Naive thymus-derived CD4-positive, alpha-beta T cell (primary cell): ENCODE data around the gene CCDC50. TPM values are rescaled to one million over a fixed set of nuclear protein-coding genes. Genes with fewer than 3 reads are reported as not detected.

ENCODE experiments used
- ATAC-seq: fragments of 150-1000 bp; cut with Tn5 transposase; 2 replicates; pipeline ENCODE4 v1.10.0; 2021; ENCODE audit warnings: mild to moderate bottlenecking, moderate library complexity
- CTCF ChIA-PET: fragments of 350-600 bp; sonication (Branson Sonifier 250); formaldehyde crosslinking; loops from one replicate; lab custom pipeline; 2021; ENCODE audit warnings: antibody characterized with exemption; lab: Charles Lee
- POLR2A ChIA-PET: fragments of 350-600 bp; sonication (Branson Sonifier 250); formaldehyde crosslinking; loops from one replicate; lab custom pipeline; 2021; ENCODE audit warnings: antibody characterized with exemption, inconsistent platforms; lab: Charles Lee
- DNase-seq, 9 donors: peaks; one replicate each; pipeline versions ENCODE4 v3.0.0 to v3.0.0-alpha.2; 2020 to 2022; ENCODE audit warnings: mixed read lengths in 1 of 9
- H3K27ac ChIP-seq: one replicate; pipeline ENCODE4 v1.7.0; 2013; ENCODE audit warnings: mild to moderate bottlenecking, low read depth, low read length, moderate library complexity
- H3K27me3 ChIP-seq, 2 donors: one replicate each; pipeline ENCODE4 v1.7.0; 2013; ENCODE audit warnings: low read length in 2 of 2, mild to moderate bottlenecking in 2 of 2, moderate library complexity in 2 of 2; ENCODE audit not compliant: control insufficient read depth in 2 of 2, insufficient read depth in 2 of 2
- H3K36me3 ChIP-seq, 3 experiments: 1 replicate in 2 of 3; 2 replicates in 1 of 3; pipeline ENCODE4 v1.7.0; 2013; ENCODE audit warnings: low read length in 3 of 3, mild to moderate bottlenecking in 3 of 3, moderate library complexity in 1 of 3; ENCODE audit not compliant: insufficient read depth in 3 of 3, control insufficient read depth in 2 of 3
- H3K4me1 ChIP-seq, 2 donors: one replicate each; pipeline ENCODE4 v1.7.0; 2013; ENCODE audit warnings: low read length in 2 of 2, mild to moderate bottlenecking in 2 of 2, moderate library complexity in 1 of 2; ENCODE audit not compliant: control insufficient read depth in 2 of 2, insufficient read depth in 2 of 2
- H3K4me3 ChIP-seq: 2 replicates; pipeline ENCODE4 v1.7.0; 2013; ENCODE audit warnings: mild to moderate bottlenecking, low read length
- H3K9me3 ChIP-seq, 3 experiments: 1 replicate in 2 of 3; 2 replicates in 1 of 3; pipeline ENCODE4 v1.7.0; 2013; ENCODE audit warnings: low read length in 3 of 3; ENCODE audit not compliant: control insufficient read depth in 2 of 3
- H3K27ac Mint-ChIP-seq, 9 donors: one replicate each; pipeline ENCODE4 v1.8.0; 2020 to 2022; ENCODE audit warnings: mixed read lengths in 9 of 9, mild to moderate bottlenecking in 8 of 9, moderate library complexity in 5 of 9, inconsistent platforms in 2 of 9
- H3K27me3 Mint-ChIP-seq, 5 donors: one replicate each; pipeline ENCODE4 v1.8.0; 2021 to 2022; ENCODE audit warnings: mixed read lengths in 5 of 5, mild to moderate bottlenecking in 1 of 5
- H3K36me3 Mint-ChIP-seq, 5 donors: one replicate each; pipeline ENCODE4 v1.8.0; 2020 to 2022; ENCODE audit warnings: mixed read lengths in 5 of 5, mild to moderate bottlenecking in 3 of 5, inconsistent platforms in 1 of 5
- H3K4me1 Mint-ChIP-seq, 7 donors: one replicate each; pipeline ENCODE4 v1.8.0; 2020 to 2022; ENCODE audit warnings: mixed read lengths in 7 of 7, mild to moderate bottlenecking in 3 of 7, inconsistent platforms in 1 of 7
- H3K4me3 Mint-ChIP-seq, 10 donors: one replicate each; pipeline ENCODE4 v1.8.0; 2020 to 2022; ENCODE audit warnings: mild to moderate bottlenecking in 10 of 10, mixed read lengths in 10 of 10, moderate library complexity in 6 of 10, inconsistent platforms in 2 of 10
- H3K9me3 Mint-ChIP-seq, 11 donors: one replicate each; pipeline ENCODE4 v1.8.0; 2020 to 2022; ENCODE audit warnings: mixed read lengths in 11 of 11, mild to moderate bottlenecking in 4 of 11, inconsistent platforms in 1 of 11, moderate library complexity in 1 of 11
- intact Hi-C, 2 donors: fragments of 100-400 bp; cut with micrococcal nuclease; formaldehyde crosslinking; loops; one replicate each; pipeline ENCODE4 v1.15.1; 2023
- polyA plus RNA-seq, 2 donors: library from polyadenylated mRNA; unstranded; fragments of 300-500 nt; fragmentation: Illumina TruSeq; gene quantifications; one replicate each; pipeline ENCODE4 v1.2.3, GENCODE V29; 2021
- total RNA-seq, 6 experiments: library from RNA in 5 of 6; stranded (reverse) in 5 of 6; gene quantifications; 1 replicate in 5 of 6; 2 replicates in 1 of 6; pipeline ENCODE4 v1.2.3 and lab custom pipeline; 2021 to 2026

CCDC50 gene, protein sequence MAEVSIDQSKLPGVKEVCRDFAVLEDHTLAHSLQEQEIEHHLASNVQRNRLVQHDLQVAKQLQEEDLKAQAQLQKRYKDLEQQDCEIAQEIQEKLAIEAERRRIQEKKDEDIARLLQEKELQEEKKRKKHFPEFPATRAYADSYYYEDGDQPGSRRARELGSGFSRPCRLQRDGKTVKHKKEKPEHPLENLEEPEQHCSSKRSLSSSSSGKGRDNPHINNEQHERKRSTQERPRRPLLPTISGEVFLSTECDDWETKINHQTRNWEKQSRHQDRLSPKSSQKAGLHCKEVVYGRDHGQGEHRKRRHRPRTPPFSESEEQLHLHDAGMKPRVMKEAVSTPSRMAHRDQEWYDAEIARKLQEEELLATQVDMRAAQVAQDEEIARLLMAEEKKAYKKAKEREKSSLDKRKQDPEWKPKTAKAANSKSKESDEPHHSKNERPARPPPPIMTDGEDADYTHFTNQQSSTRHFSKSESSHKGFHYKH
- total RNA-seq: 10 to 100 TPM in 2 of 5 experiments, 1 to 10 TPM in 2, under 1 TPM in 1; 0.92 to 17.9 (median 6.2) TPM
- polyA plus RNA-seq: 1 to 10 TPM in 1 of 2 donors, under 1 TPM in 1; 0.92 to 1.5 TPM
- total RNA-seq (lab: John Stamatoyannopoulos, UW): 6.2 reads per million, percentile 27 among the genes with 10 or more reads in this experiment

- no peaks in the 10 kb centered on the region for H3K27me3 ChIP-seq
- H3K36me3 ChIP-seq: no peaks in the 10 kb centered on the region
- H3K4me3 Mint-ChIP-seq: peak within 1 kb of the TSS; percentile 47 to 82 (median 76)
- DNase-seq: peak in 7 of 9 donors; percentile 3 to 56 (median 19)
- H3K36me3 Mint-ChIP-seq: peaks cover 0 to 15% (median 0%) of the 10 kb centered on the region in 5 donors
- CTCF ChIA-PET: no interaction called here
- peak within 1 kb of the TSS; percentile 32 for H3K4me3 ChIP-seq
- POLR2A ChIA-PET: no interaction called here
- intact Hi-C loops: loop anchor here in 1 of 2 donors (1.0 to 5.0 kb wide), 3 partner anchors 7 to 712 kb away; no protein-coding TSS in a partner anchor
- H3K4me1 ChIP-seq: no peaks in the 10 kb centered on the region
- H3K4me1 Mint-ChIP-seq: peaks cover 0 to 21% (median 13%) of the 10 kb centered on the region in 7 donors
- H3K27ac ChIP-seq: peak within 1 kb of the TSS; percentile 44
- peaks cover 22 to 41% (median 31%) of the 10 kb centered on the region in 5 donors for H3K27me3 Mint-ChIP-seq
- peak within 1 kb of the TSS in 4 of 9 donors; percentile 53 to 80 (median 72) for H3K27ac Mint-ChIP-seq
- peak; percentile 70 for ATAC-seq
- no peaks in the 10 kb centered on the region for H3K9me3 ChIP-seq
- H3K9me3 Mint-ChIP-seq: peaks cover 0 to 12% (median 0%) of the 10 kb centered on the region in 11 donors
Observed at GRCh38 chr3:191328962-191329653, at the start of gene CCDC50. CCDC50 (plus strand) TSS chr3:191329394; CDS start chr3:191329675, 281 bp downstream.

GRCh38 chr3:191280111-191280510, 49.1 kb upstream of the CCDC50 start:
- Mint-ChIP-seq H3K4me1 (no peaks in the 10 kb centered on the region), H3K36me3 (no peaks in the 10 kb centered on the region), H3K4me3 (no peak overlapping the region), H3K9me3 (peaks cover 0 to 3% (median 0%) of the 10 kb centered on the region in 11 donors), H3K27ac (no peak overlapping the region), H3K27me3 (no peaks in the 10 kb centered on the region)
- CTCF ChIA-PET: no interaction called here
- Histone ChIP-seq H3K4me1 (no peaks in the 10 kb centered on the region), H3K27me3 (no peaks in the 10 kb centered on the region), H3K36me3 (no peaks in the 10 kb centered on the region), H3K4me3 (no peak overlapping the region), H3K27ac (no peak overlapping the region), H3K9me3 (no peaks in the 10 kb centered on the region)
- DNase-seq (no peak), ATAC-seq (no peak)
- POLR2A ChIA-PET: no interaction called here
- intact Hi-C loops: no loop called here

- POLR2A ChIA-PET: no interaction called here
- intact Hi-C loops: no loop called here
- no peak for DNase-seq
- Histone ChIP-seq H3K4me1 (no peaks in the 10 kb centered on the region), H3K36me3 (no peaks in the 10 kb centered on the region), H3K9me3 (no peaks in the 10 kb centered on the region), H3K27me3 (no peaks in the 10 kb centered on the region), H3K4me3 (no peak overlapping the region), H3K27ac (no peak overlapping the region)
- H3K9me3 Mint-ChIP-seq: peaks cover 0 to 6% (median 0%) of the 10 kb centered on the region in 11 donors
- no peak overlapping the region for H3K4me3 Mint-ChIP-seq
- CTCF ChIA-PET: no interaction called here
- H3K27me3 Mint-ChIP-seq: no peaks in the 10 kb centered on the region
- ATAC-seq: no peak
- no peaks in the 10 kb centered on the region for H3K36me3 Mint-ChIP-seq
- no peaks in the 10 kb centered on the region for H3K4me1 Mint-ChIP-seq
- no peak overlapping the region for H3K27ac Mint-ChIP-seq
Observed at GRCh38 chr3:191280882-191281281, 48.3 kb upstream of the CCDC50 start.

- Histone ChIP-seq H3K36me3 (no peaks in the 10 kb centered on the region), H3K27me3 (no peaks in the 10 kb centered on the region), H3K4me3 (no peak overlapping the region), H3K4me1 (no peaks in the 10 kb centered on the region), H3K9me3 (no peaks in the 10 kb centered on the region), H3K27ac (no peak overlapping the region)
- POLR2A ChIA-PET: no interaction called here
- H3K9me3 Mint-ChIP-seq: peaks cover 0 to 8% (median 2%) of the 10 kb centered on the region in 11 donors
- no peaks in the 10 kb centered on the region for H3K36me3 Mint-ChIP-seq
- CTCF ChIA-PET: no interaction called here
- no peaks in the 10 kb centered on the region for H3K4me1 Mint-ChIP-seq
- DNase-seq (no peak), ATAC-seq (no peak)
- intact Hi-C loops: no loop called here
- no peaks in the 10 kb centered on the region for H3K27me3 Mint-ChIP-seq
- H3K27ac Mint-ChIP-seq: no peak overlapping the region
- no peak overlapping the region for H3K4me3 Mint-ChIP-seq
Observed at GRCh38 chr3:191282251-191283185, 46.7 kb upstream of the CCDC50 start.

DNA sequence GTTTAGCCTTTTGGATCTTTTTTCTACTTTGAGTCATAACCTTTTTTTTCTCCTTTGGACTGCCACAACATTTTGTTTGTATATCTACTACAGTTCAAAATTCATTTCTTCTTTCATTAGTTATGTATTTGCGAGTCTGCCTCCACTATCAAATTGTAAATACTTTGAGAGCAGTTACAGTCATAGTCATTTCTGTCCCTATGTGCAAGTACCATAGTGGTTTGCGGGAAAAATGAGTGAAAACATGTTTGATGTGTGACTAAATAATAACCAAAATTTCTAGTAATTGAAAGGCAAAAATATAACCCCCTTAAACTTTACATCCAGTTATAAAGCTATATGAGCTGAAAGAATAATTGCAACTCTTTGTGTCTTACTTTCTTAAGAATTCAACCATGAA, 45.8 kb upstream of the CCDC50 start:
- no peaks in the 10 kb centered on the region for H3K4me1 Mint-ChIP-seq
- no peaks in the 10 kb centered on the region for H3K9me3 ChIP-seq
- no peaks in the 10 kb centered on the region for H3K36me3 ChIP-seq
- ChIA-PET CTCF (no interaction called here), POLR2A (no interaction called here)
- H3K4me1 ChIP-seq: no peaks in the 10 kb centered on the region
- ATAC-seq (no peak), DNase-seq (no peak)
- intact Hi-C loops: no loop called here
- H3K9me3 Mint-ChIP-seq: peaks cover 0 to 8% (median 2%) of the 10 kb centered on the region in 11 donors
- no peak overlapping the region for H3K4me3 Mint-ChIP-seq
- no peak overlapping the region for H3K4me3 ChIP-seq
- H3K27ac ChIP-seq: no peak overlapping the region
- no peaks in the 10 kb centered on the region for H3K27me3 ChIP-seq
- H3K27ac Mint-ChIP-seq: no peak overlapping the region
- no peaks in the 10 kb centered on the region for H3K27me3 Mint-ChIP-seq
- no peaks in the 10 kb centered on the region for H3K36me3 Mint-ChIP-seq
